ENCODE data around the gene PKD2L1.

DNA sequence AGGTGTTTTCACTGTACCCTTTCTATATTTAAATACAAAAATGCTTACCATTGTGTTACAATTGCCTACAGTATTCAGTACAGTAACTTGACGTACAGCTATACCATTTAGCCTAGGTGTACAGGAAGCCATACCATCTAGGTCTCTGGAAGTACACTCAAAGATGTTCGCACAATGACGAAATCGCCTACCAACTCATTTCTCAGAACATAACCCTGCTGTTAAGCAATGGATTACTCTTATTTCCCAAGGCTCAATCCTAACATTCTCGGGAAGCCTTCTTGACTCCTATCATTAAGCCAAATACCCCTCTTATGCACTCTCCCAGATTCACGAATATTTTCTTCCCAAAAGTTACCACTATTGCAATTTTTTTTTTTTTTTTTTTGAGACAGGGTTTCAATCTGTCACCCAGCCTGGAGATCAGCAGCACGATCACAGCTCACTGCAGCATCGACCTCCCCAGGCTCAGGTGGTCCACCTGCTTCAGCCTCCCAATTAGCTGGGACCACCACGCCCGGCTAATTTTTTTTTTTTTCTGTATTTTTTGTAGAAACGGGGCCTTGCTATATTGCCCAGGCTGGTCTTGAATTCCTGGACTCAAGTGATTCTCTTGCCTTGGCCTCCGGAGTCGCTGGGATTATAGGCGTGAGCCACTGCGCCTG, 64.1 kb downstream of the PKD2L1 start:
- TF ChIP-seq CTCF (IDR thresholded peaks at IDR 0.05): no peak
- TF ChIP-seq EZH2 (IDR thresholded peaks at IDR 0.05; ENCODE audit: borderline replicate concordance, insufficient read depth, low read depth, low read length, poor library complexity, severe bottlenecking): no peak

All from B cell (primary cell).